HPDE6-E6E7 (cell line): ENCODE results near the gene MOGAT2.

ENCODE experiments used
- DNase-seq: peaks from one replicate; pipeline ENCODE4 v3.0.0; 2011; ENCODE audit warnings: missing footprints; ENCODE audit errors: extremely low spot score

Gene MOGAT2

DNA sequence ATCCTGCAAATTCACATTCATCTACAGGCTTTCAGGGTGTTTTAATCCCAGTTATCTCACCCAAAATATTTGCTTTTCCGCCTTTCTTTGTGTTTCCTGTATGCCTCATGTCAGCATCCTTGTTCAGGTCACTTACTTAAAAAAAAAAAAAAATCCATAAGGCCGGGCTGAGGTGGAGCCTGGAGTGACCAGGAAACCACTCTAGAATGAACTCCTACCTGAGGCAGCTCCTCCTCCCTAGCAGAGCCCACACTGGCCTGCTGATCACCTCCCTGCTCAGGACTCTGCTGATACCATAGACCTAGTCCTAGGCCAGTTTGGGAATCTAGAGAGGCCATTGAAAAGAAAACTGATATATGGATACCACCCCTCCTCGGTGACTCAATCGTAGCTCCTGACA is 42.2 kb downstream of the MOGAT2 start:
- DNase-seq, result no peak

DNA sequence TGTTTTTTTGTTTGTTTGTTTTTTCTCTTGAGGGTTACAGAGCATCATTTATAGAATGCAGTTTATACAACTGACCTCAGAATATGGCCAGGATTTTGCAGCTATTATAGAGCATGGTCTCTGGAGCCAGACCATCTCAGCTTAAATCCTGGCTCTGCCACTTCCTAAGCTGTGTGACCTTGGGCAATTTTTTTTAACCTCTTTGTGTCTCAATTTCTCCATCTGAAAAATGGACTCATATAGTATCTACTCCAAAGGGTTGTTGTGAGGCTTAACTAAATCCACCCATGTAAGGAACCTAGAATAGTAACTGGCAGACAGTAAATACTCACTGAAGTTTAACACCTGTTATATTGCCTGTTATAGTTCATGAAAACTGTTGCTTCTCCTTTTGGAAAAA is 42.6 kb downstream of the MOGAT2 start:
- DNase-seq, result no peak

DNA sequence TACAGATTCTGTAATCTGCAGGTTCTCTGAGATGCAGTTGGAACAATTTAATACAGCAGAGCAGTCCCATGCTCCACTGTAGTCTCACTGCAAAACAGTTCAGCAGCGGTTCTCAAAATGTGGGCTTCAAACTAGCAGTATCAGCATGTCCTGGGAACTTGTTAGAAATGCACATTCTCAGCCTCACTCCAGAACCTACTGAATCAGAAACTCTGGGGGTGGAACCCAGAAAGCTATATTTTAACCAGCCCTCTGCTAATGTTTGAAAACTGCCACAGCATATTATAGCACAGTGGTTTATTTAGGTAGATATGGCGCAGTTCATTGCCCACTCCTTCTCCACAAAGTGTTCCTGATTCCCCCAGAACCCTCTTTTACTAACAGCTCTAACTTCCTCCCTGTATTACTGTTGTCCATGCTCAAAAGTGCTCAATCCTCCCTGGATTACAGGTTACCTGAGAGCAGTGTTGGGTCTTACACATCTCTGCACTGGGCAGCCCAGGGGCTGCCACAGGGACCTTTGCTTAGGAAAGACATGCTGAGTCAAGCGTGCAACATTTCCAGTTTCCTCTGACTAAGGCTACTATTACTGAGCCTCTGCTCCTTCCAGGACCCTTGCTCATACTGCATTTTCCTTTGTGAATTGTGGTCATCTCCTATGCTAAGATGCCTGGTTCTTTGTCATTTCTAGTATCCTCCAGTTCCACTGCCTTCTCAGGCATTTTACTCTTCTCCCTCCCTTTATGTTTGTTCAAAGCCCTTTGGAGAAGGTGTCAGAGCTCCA is 43.3 kb downstream of the MOGAT2 start:
- peak; percentile 58 for DNase-seq

DNA sequence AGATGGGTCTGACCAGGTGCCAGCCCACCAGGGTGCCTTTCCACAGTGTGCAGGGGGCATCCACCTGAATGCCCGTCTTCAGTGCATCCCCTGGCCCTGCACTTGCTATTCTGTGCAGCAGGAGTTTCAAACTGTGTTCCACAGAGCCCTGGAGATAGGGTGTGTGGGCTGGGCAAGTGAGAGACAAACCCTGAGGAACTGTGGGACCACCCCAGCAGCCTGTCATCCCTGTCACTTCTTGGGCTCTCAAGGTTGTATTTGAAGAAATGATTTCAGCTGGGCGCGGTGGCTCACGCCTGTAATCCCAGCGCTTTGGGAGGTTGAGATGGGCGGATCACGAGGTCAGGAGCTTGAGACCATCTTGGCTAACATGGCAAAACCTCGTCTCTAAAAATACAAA is 44.5 kb downstream of the MOGAT2 start:
- no peak for DNase-seq

DNA sequence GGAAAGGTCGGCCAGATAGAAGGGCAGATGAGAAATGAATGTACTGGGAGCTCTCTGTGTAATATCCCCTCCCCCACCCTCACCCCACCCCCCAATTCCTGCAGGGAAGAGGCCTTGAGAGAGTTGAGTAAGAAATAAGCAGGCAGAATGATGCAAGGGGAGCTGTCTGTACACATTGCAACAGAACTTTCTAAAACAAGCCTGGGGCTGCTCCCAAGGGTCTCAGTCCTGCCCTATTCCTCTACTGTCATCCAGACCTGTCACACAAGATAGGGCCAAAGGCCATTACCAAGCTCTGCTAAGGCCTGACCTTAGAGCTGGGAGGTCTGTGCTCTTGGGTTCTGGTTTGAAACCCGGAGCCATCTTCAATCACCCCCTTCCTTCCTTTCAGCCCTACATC is 45.2 kb downstream of the MOGAT2 start:
- DNase-seq, result no peak

DNA sequence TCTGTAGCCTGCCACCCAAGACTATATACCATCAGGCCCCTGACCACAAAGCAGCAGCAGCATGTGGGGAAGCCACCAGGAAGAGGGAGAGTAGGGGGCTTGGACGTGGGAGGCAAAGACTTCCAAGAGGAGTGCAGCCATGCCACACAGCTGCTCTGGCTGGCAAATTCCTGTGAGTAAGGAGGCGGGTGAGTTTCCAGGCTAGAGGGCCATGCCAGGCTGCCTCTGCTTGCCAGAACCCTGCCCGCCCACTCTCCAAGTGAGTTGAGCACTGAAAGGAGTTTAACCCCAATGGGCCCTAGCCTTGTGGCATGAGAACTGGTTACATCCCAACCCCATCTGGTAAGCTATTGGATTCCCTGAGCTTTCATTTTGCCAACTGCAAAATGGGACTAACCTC is 46.2 kb downstream of the MOGAT2 start:
- no peak for DNase-seq

DNA sequence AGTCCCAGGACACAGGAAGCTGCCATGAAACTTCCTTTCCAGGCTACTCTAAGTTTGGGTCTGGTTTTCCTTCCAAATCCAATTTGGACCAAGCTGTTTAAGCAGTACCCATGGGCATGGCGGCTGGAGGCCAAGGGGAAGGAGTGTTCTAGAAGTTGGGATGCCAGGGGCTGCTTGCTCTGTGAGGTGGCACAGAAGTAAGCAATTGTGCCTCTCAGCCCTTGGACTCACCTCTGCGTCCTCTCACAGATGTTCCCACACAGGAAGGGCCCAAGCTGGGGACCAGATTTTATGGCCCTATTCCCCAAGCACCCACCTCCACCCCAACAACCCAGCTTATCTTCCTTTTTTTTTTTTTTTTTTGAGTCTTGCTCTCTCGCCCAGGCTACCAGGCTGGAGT is 47.5 kb downstream of the MOGAT2 start:
- no peak for DNase-seq

DNA sequence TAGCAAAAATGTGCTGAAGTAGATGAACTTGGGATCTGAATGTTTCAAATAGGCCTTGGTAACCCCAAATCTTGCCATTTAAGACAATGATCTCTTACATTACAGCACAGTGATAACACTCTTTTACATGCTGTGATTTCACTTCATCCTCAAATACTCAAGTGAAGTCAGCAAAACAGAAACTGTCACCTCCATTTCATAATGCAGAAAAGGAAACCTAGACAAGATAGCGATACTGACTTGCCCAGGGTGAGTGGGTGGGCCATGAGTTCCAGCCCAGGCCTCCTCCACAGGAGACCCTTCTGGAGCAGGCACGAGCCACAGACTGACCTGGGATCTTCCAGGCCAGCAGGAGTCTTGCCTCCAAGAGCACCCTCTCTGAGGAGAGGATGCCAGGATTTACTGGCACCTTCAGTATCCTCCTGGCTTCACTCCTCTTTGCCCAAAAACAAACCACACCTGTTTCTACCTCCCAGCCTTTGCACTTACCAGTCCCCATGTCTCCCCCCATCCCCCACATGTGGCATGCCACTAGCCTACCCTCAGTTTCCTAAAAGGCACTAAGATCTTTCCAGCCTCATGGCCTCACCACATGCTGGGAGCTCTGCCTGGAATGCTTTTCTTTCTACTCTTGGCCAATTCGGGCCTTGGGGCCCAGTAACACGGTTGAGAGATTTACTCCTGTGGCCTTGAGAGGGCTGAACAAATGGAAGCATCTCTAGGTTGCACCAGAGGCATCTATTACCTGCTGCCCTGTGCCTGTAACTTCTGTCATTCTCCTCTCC is 49.0 kb downstream of the MOGAT2 start:
- no peak for DNase-seq

DNA sequence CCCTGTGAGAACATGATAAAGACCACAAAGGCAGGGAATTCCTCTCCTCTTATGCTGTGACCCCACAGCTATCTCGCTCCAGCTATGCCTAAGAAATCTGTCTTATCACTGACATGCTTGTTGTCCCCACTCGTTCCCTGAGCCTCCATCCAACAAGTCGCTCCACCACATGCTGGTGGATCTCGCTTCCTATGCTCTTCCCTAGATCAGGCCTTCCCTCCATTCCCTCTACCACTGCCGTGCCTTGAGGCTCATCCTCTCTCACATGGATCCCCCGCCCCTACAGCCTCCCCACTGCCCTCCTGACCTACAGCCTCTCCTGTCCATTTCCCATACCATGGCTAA is 49.6 kb downstream of the MOGAT2 start:
- no peak for DNase-seq

DNA sequence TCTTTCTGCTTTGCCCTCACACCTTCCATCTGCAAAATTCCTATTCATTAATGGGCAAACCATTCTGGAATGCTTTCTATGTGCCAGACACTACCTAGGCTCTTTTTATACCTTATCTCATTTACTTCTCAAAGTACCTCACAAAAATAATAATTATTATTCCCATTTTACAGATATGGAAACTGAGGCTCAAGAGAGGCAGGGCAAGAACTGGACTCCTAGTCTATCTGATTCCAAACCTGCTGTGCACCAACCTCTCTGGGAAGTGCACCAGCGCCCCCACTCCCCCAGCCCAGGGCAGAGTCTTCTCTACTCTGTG is 50.1 kb downstream of the MOGAT2 start:
- DNase-seq, result no peak

DNA sequence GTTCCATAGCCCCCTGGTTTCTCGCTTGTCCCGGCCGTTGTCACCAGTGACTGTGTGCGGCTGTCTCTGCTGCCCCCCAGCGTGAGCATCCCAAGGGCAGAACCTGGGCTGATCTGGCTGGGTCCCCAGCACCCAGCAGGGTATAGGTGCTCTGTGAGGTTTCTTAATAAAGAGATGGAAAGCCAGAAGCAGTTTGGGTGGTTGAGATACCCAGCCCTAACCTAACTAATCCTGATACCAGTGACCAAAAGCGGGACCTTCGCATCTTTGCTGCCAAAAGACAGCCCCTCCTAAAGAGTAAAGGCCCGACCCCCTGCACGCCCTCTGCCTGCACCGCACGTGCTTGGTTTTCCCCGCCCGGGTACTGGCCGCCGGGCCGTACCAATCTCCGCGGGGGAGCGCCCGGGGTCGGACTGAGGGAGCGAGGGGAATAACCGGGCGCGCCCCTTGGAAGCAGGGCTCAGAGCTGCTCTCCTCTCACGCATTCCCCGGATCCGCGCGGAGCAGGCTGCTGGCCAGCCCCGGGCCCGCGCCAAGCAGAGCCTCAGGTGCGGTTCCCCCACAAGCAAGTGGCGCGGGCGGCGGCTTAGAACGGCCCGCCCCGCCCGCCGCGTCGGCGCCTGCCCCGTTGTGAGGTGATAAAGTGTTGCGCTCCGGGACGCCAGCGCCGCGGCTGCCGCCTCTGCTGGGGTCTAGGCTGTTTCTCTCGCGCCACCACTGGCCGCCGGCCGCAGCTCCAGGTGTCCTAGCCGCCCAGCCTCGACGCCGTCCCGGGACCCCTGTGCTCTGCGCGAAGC is 50.7 kb downstream of the MOGAT2 start, which contains the start of gene DGAT2:
Gene DGAT2 (plus strand): TSS at position 667 of the 797 bp plus-strand sequence. CDS start 214 bp downstream, outside the sequence.
- DNase-seq, result peak; percentile 73

DNA sequence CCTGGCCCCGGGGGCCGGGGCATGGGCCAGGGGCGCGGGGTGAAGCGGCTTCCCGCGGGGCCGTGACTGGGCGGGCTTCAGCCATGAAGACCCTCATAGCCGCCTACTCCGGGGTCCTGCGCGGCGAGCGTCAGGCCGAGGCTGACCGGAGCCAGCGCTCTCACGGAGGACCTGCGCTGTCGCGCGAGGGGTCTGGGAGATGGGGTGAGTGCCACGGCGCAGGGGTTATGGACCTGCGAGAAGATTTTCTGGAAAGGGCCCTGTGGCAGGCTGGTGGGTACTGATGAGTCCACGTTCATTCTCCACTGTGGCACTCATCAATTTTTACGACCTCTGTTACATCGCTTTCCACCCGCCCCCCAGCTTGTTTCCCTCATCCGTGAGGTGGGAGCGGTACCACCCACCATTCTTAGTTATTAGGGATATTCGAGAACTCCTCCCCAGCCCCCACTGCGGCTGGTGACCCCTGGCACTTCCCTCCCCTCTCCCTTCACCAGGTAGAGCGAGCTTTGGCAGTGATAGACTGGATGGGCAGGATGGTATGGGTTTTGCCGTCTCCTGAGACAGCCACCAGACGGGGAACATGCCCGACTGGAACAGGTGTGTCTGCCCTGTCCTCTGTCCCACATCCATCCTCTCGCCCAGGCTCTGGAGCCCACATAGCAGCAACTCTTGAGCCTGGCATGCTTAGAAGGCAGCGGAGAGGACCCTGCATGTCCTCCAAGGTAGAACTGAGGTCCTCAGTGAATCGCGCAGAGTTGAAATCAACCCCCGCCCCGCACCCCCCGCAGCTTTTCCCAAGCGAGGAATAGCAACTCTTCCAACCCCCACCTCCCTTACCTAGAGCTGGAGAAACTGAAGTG is 51.5 kb downstream of the MOGAT2 start:
- no peak for DNase-seq

DNA sequence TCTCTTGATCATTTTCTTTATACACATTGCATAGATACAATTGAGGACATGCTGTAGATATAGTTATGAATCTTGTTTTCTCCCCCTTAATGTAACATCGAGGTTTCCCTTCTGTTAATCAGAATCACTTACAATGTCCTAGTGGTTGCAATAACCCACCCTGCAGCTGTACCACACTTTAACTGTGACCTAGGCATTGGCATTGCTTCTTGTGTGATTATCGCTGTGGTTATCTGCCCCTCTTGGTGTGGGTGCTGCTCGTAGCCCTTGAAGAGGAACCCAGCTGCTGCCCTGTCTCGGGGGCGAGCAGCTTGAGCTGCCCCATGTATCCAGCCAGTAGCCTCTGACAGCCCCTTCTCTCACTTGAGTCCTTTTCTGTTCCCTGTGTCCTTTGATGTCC is 52.5 kb downstream of the MOGAT2 start:
- no peak for DNase-seq

DNA sequence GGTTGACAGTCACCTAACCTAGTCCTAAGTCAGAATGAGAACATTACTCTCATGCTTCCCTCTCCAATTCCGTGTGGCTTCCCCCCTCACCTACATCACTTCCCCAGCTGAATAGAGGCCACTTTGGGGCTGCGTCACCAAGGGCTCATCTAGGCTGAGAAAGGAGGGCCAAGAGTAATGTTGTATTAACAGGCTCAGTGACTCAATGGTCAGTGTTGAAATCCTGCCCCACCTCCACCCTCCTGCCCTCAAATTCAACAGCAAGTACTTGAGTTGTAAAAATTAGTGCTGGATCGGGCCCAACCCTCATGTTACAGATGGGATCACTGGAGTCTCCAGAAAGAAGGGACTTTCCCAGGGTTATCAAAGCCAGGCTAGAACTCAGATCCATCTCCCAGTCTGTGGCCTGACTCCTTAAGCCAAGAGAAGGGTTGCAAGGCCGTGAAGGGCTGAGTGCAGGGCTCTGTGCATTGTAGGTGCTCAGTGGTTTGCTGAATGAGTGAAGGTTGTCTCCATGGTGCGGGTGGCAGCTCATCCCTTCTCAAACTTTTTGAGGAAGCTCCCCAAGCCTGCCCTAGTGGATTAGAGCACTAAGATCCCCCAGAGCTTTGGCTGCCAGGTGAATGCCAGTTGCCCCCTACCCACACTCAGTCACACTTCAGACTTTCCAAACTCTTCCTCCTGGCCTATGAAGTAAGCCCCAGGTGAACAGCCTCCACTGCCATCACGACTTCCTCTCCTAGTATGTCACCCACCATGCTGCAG is 54.2 kb downstream of the MOGAT2 start:
- DNase-seq, result peak; percentile 49

DNA sequence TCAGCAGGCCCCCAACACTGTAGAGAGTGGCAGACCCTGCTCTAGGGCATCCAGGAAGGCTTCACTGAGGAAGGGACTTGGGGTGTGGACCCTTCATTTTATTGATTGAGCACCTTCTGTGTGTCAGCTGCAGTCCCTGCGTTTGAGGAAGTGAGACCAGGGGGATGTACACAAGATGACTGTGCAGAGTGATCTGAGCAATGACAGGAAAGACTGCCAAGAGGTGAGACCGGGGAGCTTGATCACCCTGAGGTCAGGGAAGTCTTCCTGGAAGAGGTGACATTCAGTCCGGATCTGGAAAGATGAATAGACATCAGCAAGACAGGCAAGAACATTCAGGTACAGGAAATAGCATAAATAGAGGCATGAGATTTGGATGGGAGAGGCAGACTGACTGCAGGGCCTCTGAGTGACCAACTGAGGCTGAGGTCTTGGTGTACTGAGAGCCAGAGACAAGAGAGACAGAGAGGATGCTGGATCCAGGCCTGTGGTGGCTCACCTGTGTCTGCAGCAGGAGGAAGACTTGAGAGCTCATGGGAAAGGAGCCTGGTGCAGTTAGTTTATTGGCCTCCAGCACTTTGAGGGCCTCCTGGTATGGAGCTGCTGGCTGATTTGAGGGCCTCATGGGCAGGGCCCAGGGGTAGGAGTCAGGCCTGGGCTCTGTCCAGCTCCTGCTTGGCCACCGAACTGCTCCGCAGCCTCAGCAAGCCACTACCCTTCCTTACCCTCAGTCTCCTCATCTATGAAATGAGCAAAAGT is 56.1 kb downstream of the MOGAT2 start:
- no peak for DNase-seq

DNA sequence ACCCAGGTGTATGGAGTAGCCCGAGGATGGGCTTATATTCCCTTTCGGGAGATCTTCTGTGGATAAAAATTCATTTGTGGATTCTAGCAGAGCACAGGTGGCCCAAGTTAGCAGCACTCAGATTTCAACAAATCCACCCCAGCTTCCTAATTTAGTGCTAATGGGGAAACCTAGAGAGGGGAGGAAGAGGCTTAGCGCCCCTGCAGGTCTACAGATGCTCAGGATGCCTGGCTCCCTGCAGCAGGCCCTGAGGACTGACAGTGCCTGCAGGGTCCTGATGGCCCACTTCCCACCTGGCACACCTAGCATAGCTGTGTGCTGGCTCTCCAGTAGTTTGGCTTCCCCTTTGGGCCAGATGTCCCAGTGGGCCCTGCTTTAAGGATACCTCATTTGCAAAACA is 57.4 kb downstream of the MOGAT2 start:
- DNase-seq, result no peak

DNA sequence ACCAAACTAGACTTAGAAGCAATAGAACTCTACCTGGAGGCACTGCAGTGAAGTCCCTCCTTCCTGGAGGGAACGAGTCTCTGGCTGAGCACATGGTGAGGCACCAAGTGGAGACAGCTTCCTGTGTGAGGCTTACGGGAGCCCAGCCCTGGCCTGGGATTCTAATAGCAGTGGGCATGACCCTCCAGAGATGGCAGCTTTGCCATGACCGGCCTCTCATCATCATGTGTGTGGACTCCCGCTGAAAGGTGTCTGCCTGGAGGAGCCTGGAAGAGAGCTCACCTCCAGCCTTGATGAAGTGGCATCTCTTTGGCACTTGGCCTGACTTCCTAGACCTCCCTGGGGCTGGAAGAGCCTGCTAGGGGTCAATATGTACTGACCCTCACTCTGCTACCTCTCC is 58.9 kb downstream of the MOGAT2 start:
- DNase-seq, result no peak

DNA sequence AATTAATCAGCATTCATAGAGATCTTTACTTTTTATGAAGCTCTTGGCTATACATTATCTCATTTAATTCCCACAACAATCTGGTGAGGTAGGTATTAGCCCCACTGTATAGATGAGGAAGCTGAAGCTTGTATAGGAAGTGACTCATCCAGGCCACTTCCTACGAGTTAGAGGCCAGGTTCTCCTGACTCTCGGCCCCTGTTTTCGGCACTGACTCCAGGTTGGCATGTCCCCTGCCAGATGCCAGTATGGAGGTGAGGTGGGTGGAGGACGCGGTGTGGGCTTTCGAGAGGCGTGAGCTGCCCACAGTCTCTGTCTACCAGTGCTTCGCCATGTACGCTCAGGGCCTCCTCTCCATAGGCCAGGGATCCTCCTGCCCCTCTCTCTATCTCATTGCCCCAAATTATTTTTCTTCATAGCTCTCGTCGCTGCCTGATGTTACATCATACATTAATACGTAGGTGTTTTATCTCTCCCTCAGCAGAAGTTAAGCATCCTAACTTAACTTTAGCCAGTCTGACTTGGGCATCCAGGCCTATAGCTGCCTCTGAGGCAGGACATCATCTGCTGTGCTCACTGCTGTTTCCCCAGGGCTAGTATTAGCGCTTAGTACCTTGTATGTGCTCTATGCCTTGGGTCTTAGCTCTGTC is 59.9 kb downstream of the MOGAT2 start:
- DNase-seq, result no peak

DNA sequence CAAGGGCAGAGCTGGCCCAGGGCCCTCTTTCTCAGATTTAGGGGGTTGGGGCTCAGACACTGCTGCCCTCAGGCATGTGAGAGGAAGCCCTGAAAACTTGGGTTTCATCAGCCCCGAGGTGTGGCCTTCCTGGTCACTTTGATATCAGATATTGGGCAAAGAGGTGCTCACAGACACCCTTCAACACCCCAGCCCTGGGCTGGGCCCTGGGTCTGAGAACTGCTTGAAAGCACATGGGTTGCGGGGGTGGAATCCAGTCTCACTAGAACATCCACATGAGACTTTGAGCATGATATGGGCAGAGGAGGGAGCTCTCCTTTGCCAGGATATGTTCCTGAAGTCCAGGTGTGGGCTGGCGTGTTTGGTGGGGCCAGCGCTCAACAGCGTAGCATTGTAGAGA is 61.3 kb downstream of the MOGAT2 start:
- DNase-seq, result no peak

DNA sequence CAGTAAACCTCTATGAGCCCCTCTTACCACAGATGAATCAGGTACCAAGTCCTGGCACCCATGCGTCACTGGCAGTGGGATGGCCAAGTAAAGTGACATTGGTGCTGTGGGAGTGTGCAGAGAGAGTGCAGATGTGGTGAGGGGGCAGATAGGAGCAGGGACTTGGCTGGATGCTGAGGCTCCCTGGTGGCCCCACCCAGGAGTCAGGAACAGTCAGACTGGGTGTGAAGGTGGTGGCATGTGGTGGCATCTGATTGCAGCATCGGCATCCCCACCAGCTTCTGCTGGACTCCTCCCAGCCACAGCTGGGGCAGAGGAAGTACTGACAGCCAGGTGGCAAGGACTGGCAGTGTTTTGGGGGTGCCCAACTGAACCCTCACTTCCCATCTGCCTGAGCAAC is 62.3 kb downstream of the MOGAT2 start:
- no peak for DNase-seq
